ENCODE results near the gene PLA2G1B.

Gene PLA2G1B

DNA sequence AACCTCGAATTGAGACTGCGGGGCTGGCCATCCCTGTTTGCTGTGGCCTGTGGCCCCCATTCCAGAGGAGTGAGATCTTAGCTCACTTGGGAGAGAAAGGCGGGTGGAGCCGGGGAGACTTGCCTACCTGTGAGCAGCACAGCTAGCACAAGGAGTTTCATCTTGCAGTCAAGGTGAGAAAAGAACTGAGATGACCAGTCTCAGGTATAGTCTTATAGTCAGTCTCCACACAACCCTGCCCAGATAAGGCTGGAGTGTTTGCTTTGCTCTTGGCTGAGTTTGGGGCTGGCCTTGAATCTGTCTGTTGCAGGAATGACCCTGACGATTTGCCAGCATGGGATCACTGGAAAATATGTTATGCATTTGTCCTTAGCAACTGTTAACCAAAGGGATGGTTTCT lies at the start of gene PLA2G1B:
TSS of gene PLA2G1B (minus strand) at position 187 of the 400 bp plus-strand sequence. CDS start at position 161, 26 bp downstream.
- no peak for DNase-seq (ENCODE audit: low read depth)
- TF ChIP-seq, protein P1, sequence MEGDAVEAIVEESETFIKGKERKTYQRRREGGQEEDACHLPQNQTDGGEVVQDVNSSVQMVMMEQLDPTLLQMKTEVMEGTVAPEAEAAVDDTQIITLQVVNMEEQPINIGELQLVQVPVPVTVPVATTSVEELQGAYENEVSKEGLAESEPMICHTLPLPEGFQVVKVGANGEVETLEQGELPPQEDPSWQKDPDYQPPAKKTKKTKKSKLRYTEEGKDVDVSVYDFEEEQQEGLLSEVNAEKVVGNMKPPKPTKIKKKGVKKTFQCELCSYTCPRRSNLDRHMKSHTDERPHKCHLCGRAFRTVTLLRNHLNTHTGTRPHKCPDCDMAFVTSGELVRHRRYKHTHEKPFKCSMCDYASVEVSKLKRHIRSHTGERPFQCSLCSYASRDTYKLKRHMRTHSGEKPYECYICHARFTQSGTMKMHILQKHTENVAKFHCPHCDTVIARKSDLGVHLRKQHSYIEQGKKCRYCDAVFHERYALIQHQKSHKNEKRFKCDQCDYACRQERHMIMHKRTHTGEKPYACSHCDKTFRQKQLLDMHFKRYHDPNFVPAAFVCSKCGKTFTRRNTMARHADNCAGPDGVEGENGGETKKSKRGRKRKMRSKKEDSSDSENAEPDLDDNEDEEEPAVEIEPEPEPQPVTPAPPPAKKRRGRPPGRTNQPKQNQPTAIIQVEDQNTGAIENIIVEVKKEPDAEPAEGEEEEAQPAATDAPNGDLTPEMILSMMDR (IDR thresholded peaks at IDR 0.05; ENCODE audit: insufficient read depth, low read depth, low read length, missing control alignments) = no peak
- no peak within 1 kb of the TSS for H3K4me3 ChIP-seq (ENCODE audit: low read depth, low read length)

DNA sequence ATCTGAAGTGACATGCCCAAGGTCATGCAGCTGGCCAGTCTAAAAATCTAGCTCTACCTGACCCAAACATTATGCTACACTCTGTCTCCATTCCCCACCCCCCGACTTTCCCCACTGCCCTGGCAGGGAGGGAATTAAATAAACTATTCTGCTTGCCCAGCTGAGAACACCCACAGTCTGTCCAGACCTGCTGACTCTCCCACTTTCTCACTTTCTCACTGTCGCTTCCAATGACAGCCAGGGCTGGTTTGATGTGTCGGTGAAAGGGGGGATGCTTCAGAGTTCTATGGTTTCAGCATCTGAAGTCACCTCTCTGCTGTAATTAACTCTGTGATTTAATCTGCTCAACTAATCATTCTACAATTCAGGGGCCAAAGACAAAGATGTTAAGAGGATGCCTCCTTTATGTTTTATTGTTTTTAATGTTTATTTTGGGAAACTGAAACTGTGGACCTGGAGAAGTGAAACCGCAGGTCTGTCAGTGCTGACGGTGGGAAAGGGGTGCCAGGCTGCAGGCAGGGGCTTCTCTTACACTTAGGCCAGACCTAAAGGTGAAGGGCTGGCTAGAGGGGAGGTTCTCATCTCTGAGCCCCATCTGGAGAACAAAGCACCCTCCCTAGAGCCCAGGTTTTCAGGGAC lies 49.5 kb upstream of the PLA2G1B start:
- H3K4me3 ChIP-seq (ENCODE audit: low read depth, low read length) = no peak overlapping the region
- no peak for DNase-seq (ENCODE audit: low read depth)
- TF ChIP-seq, protein P1 (IDR thresholded peaks at IDR 0.05; ENCODE audit: insufficient read depth, low read depth, low read length, missing control alignments) = no peak

DNA sequence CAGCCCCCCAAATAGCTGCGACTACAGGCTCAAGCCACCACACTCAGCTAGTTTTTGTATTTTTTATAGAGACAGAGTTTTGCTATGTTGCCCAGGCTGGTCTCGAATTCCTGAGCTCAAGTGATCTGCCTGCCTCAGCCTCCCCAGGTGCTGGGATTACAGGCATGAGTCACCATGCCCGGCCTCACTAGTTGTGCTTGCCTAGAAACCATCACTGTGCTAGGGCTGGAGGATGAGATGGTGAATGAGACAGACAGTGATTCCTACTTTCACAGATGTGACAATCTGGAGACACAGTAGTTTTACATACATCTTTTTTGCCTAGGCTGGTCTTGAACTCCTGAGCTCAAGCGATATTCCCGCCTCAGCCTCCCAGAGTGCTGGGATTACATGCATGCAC lies 48.8 kb upstream of the PLA2G1B start:
- DNase-seq (ENCODE audit: low read depth) = no peak
- TF ChIP-seq, protein P1 (IDR thresholded peaks at IDR 0.05; ENCODE audit: insufficient read depth, low read depth, low read length, missing control alignments) = no peak
- H3K4me3 ChIP-seq (ENCODE audit: low read depth, low read length) = no peak overlapping the region

DNA sequence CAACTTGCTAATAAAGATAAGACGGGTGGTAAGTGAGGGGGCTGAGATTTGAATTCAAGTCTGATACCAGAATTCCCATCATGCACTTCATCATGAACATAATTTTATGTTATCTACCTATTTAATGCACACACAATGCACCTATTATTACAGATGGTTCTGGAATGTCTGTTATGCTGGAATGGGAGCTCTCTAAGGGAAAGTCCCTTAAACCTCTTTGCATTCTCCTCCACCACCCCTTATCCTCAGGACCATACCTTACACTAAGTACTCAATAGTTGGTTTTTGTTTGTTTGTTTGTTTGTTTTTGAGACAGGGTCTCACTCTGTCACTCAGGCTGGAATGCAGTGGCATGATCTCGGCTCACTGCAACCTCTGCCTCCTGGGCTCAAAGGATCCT lies 48.4 kb upstream of the PLA2G1B start:
- no peak for DNase-seq (ENCODE audit: low read depth)
- TF ChIP-seq, protein P1 (IDR thresholded peaks at IDR 0.05; ENCODE audit: insufficient read depth, low read depth, low read length, missing control alignments) = no peak
- no peak overlapping the region for H3K4me3 ChIP-seq (ENCODE audit: low read depth, low read length)

DNA sequence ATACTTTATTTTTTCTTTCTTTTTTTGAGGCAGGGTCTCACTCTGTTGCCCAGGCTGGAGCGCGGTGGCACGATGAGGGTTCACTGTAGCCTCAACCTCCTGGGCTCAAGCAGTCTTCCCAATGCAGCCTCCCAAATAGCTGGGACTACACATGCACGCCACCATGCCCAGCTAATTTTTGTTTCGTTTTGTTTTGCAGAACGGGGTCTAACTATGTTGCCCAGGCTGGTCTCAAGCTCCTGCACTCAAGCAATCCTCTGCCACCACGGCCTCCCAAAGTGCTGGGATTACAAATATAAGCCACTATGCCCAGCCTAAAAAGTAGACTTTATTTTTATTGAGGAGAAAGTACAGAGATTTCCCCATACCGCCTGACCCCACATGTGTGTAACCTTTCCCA lies 46.1 kb upstream of the PLA2G1B start:
- no peak overlapping the region for H3K4me3 ChIP-seq (ENCODE audit: low read depth, low read length)
- DNase-seq (ENCODE audit: low read depth) = no peak
- TF ChIP-seq, protein P1 (IDR thresholded peaks at IDR 0.05; ENCODE audit: insufficient read depth, low read depth, low read length, missing control alignments) = no peak

DNA sequence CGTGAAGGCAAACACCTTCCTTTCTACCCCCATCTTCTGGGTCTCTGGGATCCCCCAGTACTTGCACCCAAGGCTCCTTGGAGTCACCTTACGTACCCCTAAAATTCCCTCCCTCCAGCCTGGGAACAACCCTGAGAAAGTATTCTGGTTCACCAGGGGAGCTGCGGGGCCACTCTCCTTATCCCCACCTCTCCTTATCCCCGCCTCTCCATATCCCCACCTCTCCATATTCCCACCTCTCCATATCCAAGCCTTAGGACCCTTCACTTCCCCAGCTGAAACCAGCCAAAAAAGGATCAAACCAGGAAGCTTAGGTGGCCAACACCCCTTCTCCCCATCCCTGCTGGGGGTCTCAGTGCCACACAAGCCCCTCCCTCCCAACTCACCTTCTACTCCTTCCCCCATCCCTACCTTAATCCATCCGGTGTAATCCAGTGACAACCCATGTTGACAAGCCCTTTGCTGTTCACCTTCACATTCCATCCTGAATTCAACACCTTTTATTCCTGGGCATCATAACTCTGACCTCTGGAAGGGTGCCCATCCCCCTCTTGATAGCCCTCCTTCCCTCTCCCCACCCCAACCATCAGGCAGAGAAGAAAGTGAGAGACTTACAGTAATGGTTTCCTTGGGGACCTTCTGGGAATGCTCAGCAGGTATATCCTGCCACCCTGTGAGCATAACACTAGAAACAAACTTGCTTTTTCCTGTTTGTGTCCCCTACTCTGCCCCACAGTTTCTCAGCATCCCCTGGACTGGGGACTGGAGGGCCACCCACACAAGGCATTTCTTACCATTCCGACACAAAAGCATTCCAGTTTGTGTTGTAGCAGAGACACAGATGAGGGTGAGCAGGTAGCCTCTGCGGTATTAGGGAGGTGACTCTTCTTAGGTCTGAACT lies 43.0 kb upstream of the PLA2G1B start:
- no peak overlapping the region for H3K4me3 ChIP-seq (ENCODE audit: low read depth, low read length)
- TF ChIP-seq, protein P1 (IDR thresholded peaks at IDR 0.05; ENCODE audit: insufficient read depth, low read depth, low read length, missing control alignments) = no peak

More for the DNA sequence above, 43.0 kb upstream of the PLA2G1B start:
- no peak for DNase-seq (ENCODE audit: low read depth)
